GM12878 (cell line): ENCODE measurements around the gene VEGFB. TPM values are rescaled to one million over a fixed set of nuclear protein-coding genes. Genes with fewer than 3 reads are reported as not detected.

Source experiments
- ATF7 ChIP-seq: fragments of 450-650 bp; IDR thresholded peaks from 2 replicates; pipeline ENCODE4 v1.6.1; 2016; ENCODE audit warnings: low read depth, mild to moderate bottlenecking
- BMI1 ChIP-seq: fragments of 450-650 bp; IDR thresholded peaks from 2 replicates; pipeline ENCODE4 v1.6.1; 2016; ENCODE audit warnings: mild to moderate bottlenecking, moderate library complexity, borderline replicate concordance
- CTCF ChIP-seq, 3 experiments: IDR thresholded peaks in 2 of 3; conservative IDR thresholded peaks in 1 of 3; 2 replicates each; pipeline ENCODE4 v1.5.1; 2011; ENCODE audit warnings: low read depth in 3 of 3, low read length in 3 of 3, mild to moderate bottlenecking in 3 of 3, control low read depth in 2 of 3, moderate library complexity in 2 of 3, inconsistent platforms in 1 of 3, mixed read lengths in 1 of 3; ENCODE audit not compliant: control insufficient read depth in 2 of 3, insufficient read depth in 1 of 3; ENCODE audit errors: extremely low read depth in 1 of 3
- DPF2 ChIP-seq: fragments of 450-650 bp; IDR thresholded peaks from 2 replicates; pipeline ENCODE4 v1.6.1; 2017; ENCODE audit warnings: mild to moderate bottlenecking
- FOS ChIP-seq: IDR thresholded peaks from 3 replicates; pipeline ENCODE4 v1.6.1; 2011; ENCODE audit warnings: borderline replicate concordance; ENCODE audit not compliant: insufficient read length; ENCODE audit errors: extremely low read depth
- HDAC2 ChIP-seq: fragments of 200-600 bp; sonication (generic); IDR thresholded peaks from 2 replicates; pipeline ENCODE4 v1.6.1; 2017
- IKZF1 ChIP-seq: fragments of 450-650 bp; conservative IDR thresholded peaks from 2 replicates; pipeline ENCODE4 v1.6.1; 2017; ENCODE audit warnings: antibody characterized with exemption, mild to moderate bottlenecking
- MEF2B ChIP-seq: fragments of 450-650 bp; IDR thresholded peaks from 2 replicates; pipeline ENCODE4 v1.6.1; 2018; ENCODE audit warnings: mild to moderate bottlenecking, moderate library complexity; ENCODE audit not compliant: partially characterized antibody, poor library complexity, severe bottlenecking
- MXI1 ChIP-seq: fragments of 150-350 bp; IDR thresholded peaks from 2 replicates; pipeline ENCODE4 v1.6.1; 2011; ENCODE audit warnings: low read depth, mild to moderate bottlenecking, inconsistent platforms, low read length, improper control_type of control experiment
- NBN ChIP-seq: fragments of 450-650 bp; IDR thresholded peaks from 2 replicates; pipeline ENCODE4 v1.6.1; 2016
- NFYB ChIP-seq: IDR thresholded peaks from 2 replicates; pipeline ENCODE4 v1.6.1; 2011; ENCODE audit warnings: low read depth, mild to moderate bottlenecking, low read length, improper control_type of control experiment, moderate library complexity; ENCODE audit not compliant: insufficient read depth
- PAX5 ChIP-seq: IDR thresholded peaks from 2 replicates; pipeline ENCODE4 v1.6.1; 2011; ENCODE audit warnings: low read depth, low read length, borderline replicate concordance
- PAX8 ChIP-seq: fragments of 450-650 bp; IDR thresholded peaks from 2 replicates; pipeline ENCODE4 v1.6.1; 2017; ENCODE audit warnings: mild to moderate bottlenecking, moderate library complexity
- REST ChIP-seq: IDR thresholded peaks from 2 replicates; pipeline ENCODE4 v1.6.1; 2012; ENCODE audit warnings: mild to moderate bottlenecking, low read depth, low read length
- SUPT20H ChIP-seq: IDR thresholded peaks from 2 replicates; pipeline ENCODE4 v1.6.1; 2011; ENCODE audit warnings: low read depth, mild to moderate bottlenecking, low read length, moderate library complexity, borderline replicate concordance; ENCODE audit not compliant: control insufficient read depth
- TBL1XR1 ChIP-seq: IDR thresholded peaks from 2 replicates; pipeline ENCODE4 v1.6.1; 2012; ENCODE audit warnings: low read depth, low read length, improper control_type of control experiment
- WRNIP1 ChIP-seq: IDR thresholded peaks from 2 replicates; pipeline ENCODE4 v1.6.1; 2011; ENCODE audit warnings: low read depth, low read length, improper control_type of control experiment, borderline replicate concordance
- ZNF622 ChIP-seq: fragments of 450-650 bp; IDR thresholded peaks from 2 replicates; pipeline ENCODE4 v1.6.1; 2017; ENCODE audit warnings: mild to moderate bottlenecking, inconsistent platforms
- polyA plus RNA-seq, 11 experiments: library from polyadenylated mRNA; depleted of rRNA in 4 of 11; unstranded in 6 of 11; stranded (reverse) in 5 of 11; fragments of >200 nt; fragmentation: Nextera tagmentation in 4 of 11; fragmentation: Illumina TruSeq in 1 of 11; extraction: Ambion mirVana in 4 of 11; extraction: Trizol in 1 of 11; gene quantifications; 1 replicate in 1 of 11; 2 replicates in 10 of 11; pipeline versions ENCODE4 v1.2.1 to v1.2.3, GENCODE V29; 2011 to 2016; ENCODE audit warnings: inconsistent platforms in 2 of 11, missing spikeins in 2 of 11, low read depth in 1 of 11
- total RNA-seq, 4 experiments: library from RNA; depleted of rRNA in 3 of 4; stranded (reverse); fragments of >200 nt in 3 of 4; fragmentation: Illumina TruSeq in 1 of 4; extraction: Trizol in 1 of 4; gene quantifications; 2 replicates each; pipeline versions ENCODE4 v1.2.1 to v1.2.3, GENCODE V29; 2013 to 2021
- TF ChIP-seq, protein P1 (sequence below): IDR thresholded peaks from 2 replicates; pipeline ENCODE4 v1.6.1; 2011; ENCODE audit warnings: borderline replicate concordance, low read depth, mild to moderate bottlenecking, moderate library complexity, low read length; ENCODE audit not compliant: insufficient read depth, poor library complexity, severe bottlenecking
- TF ChIP-seq, protein P2 (sequence below): fragments of 450-650 bp; IDR thresholded peaks from 2 replicates; pipeline ENCODE4 v1.6.1; 2016; ENCODE audit warnings: mild to moderate bottlenecking, moderate library complexity, borderline replicate concordance

The VEGFB gene
- total and polyA plus RNA-seq, 10 of the 15 experiments (the other 5 are each of a cell fraction or from before 2014, with no cell fraction given) = 7.0 to 75.8 (median 20.3) TPM

DNA sequence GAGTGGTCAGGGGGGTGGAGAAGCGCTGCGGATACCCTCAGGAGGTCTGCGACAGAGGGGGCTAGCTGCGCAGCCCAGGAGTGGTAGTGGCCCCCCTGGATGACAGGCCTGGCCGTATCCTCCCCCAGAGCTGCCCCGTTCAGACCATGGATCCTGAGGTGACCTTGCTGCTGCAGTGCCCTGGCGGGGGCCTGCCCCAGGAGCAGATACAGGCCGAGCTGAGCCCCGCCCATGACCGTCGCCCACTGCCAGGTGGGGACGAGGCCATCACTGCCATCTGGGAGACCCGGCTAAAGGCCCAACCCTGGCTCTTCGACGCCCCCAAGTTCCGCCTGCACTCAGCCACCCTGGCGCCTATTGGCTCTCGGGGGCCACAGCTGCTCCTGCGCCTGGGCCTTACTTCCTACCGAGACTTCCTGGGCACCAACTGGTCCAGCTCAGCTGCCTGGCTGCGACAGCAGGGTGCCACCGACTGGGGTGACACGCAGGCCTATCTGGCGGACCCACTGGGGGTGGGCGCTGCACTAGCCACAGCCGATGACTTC, 7.8 kb upstream of the VEGFB start (continued):
- TF ChIP-seq TBL1XR1 (no peak), REST (no peak), WRNIP1 (no peak), PAX5 (no peak), NBN (0 out of 2 replicates have a peak, but pooled peaks have one; percentile 28), MEF2B (no peak), CTCF (IDR thresholded peaks at IDR 0.05 in 2 of 3, conservative IDR thresholded peaks at IDR 0.05 in 1 of 3; ENCODE audit: control insufficient read depth in 2 of 3, extremely low read depth in 1 of 3, insufficient read depth in 1 of 3, low read depth in 3 of 3, low read length in 3 of 3) (no peak), PAX8 (no peak), IKZF1 (peak; percentile 48), FOS (no peak), ZNF622 (no peak), SUPT20H (no peak), DPF2 (peak; percentile 33), MXI1 (peak; percentile 57), BMI1 (no peak), NFYB (peak; percentile 68), HDAC2 (no peak), ATF7 (no peak)
- TF ChIP-seq, protein P1, sequence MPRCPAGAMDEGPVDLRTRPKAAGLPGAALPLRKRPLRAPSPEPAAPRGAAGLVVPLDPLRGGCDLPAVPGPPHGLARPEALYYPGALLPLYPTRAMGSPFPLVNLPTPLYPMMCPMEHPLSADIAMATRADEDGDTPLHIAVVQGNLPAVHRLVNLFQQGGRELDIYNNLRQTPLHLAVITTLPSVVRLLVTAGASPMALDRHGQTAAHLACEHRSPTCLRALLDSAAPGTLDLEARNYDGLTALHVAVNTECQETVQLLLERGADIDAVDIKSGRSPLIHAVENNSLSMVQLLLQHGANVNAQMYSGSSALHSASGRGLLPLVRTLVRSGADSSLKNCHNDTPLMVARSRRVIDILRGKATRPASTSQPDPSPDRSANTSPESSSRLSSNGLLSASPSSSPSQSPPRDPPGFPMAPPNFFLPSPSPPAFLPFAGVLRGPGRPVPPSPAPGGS = no peak
- TF ChIP-seq, protein P2, sequence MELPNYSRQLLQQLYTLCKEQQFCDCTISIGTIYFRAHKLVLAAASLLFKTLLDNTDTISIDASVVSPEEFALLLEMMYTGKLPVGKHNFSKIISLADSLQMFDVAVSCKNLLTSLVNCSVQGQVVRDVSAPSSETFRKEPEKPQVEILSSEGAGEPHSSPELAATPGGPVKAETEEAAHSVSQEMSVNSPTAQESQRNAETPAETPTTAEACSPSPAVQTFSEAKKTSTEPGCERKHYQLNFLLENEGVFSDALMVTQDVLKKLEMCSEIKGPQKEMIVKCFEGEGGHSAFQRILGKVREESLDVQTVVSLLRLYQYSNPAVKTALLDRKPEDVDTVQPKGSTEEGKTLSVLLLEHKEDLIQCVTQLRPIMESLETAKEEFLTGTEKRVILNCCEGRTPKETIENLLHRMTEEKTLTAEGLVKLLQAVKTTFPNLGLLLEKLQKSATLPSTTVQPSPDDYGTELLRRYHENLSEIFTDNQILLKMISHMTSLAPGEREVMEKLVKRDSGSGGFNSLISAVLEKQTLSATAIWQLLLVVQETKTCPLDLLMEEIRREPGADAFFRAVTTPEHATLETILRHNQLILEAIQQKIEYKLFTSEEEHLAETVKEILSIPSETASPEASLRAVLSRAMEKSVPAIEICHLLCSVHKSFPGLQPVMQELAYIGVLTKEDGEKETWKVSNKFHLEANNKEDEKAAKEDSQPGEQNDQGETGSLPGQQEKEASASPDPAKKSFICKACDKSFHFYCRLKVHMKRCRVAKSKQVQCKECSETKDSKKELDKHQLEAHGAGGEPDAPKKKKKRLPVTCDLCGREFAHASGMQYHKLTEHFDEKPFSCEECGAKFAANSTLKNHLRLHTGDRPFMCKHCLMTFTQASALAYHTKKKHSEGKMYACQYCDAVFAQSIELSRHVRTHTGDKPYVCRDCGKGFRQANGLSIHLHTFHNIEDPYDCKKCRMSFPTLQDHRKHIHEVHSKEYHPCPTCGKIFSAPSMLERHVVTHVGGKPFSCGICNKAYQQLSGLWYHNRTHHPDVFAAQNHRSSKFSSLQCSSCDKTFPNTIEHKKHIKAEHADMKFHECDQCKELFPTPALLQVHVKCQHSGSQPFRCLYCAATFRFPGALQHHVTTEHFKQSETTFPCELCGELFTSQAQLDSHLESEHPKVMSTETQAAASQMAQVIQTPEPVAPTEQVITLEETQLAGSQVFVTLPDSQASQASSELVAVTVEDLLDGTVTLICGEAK = peak; percentile 20; the same call in 1 of the 2 replicates
